COLO668 (cell line): ENCODE data around the gene NRF1.

ENCODE experiments used
- DNase-seq: peaks from one replicate; lab custom pipeline; 2025; ENCODE audit not compliant: unreplicated experiment; lab: John Stamatoyannopoulos, UW

Gene NRF1

DNA sequence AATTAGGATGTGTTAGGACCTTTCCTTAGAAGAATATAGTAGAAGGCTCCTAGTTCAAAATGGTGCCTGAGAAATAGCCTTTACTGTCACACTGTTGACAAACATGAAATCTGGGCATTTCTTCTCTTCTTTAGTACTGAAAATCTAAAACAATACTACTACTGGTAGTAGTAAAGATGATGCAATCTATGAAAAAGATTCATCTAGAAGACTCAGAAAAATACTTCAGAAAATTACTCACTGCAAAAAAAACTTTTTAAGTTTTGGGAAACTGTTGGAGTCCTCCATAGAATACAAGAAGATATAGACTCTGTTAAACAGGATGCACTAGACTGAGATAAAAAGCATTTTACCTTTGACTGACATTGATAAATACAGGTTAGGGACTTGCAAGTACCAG is 67.1 kb downstream of the NRF1 start:
- DNase-seq: no peak

- DNase-seq: no peak
Observed at GRCh38 chr7:129680400-129680799, 68.9 kb downstream of the NRF1 start.

GRCh38 chr7:129684777-129685176 is 73.3 kb downstream of the NRF1 start:
- DNase-seq: peak; percentile 83

GRCh38 chr7:129686063-129686462 is 74.5 kb downstream of the NRF1 start:
- no peak for DNase-seq

DNA sequence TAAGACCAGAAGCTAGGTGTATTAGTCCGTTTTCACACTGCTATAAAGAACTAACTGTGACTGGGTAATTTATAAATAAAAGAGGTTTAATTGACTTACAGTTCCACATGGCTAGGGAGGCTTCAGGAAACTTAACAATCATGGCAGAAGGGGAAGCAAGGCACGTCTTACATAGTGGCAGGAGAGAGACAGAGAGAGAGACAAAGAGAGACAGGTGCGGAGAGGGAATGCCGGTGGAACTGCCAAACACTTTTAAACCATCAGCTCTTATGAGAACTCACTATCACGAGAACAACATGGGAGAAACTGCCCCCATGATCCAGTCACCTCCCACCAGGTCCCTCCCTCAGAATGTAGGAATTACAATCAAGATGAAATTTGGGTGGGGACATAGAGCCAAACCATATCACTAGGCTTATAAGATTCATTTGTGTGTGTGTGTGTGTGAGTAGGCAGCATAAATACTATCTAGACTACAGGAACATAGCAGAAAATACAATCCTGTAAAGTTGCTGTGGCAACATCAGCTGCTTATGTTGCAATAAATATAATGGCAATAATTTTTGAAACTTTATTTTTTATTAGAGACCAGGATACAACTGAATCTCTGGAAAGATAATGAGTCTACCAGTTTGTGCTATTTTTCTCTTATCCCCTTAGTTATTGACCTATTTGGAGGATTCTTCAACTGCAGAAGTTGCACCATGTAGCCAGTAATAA is 77.1 kb downstream of the NRF1 start:
- DNase-seq: no peak

DNA sequence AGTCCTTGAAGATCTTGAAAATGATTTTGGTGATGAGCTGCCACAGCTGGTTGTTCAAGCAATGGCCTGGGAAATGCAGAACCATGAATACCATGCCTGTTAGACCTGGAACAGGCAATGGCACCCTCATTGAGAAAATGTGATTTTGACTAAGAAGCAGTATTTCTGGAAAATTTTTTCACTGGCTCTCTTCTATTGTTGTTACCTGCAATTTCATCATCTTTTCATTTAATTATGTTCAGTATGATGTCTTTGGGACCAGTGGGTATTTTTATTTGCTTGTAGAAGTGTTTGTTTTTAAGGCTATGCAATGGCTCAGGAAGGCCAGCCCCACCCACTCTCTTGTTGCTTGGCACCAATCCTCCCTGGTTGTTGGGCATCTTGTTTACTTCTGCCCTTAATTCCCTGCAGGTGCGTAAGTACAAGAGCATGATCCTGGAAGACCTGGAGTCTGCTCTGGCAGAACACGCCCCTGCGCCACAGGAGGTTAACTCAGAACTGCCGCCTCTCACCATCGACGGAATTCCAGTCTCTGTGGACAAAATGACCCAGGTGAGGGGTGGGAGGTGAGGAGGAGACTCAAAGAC is 78.6 kb downstream of the NRF1 start:
- DNase-seq: peak; percentile 59

GRCh38 chr7:129690701-129691100 is 79.2 kb downstream of the NRF1 start:
- DNase-seq: no peak

DNA sequence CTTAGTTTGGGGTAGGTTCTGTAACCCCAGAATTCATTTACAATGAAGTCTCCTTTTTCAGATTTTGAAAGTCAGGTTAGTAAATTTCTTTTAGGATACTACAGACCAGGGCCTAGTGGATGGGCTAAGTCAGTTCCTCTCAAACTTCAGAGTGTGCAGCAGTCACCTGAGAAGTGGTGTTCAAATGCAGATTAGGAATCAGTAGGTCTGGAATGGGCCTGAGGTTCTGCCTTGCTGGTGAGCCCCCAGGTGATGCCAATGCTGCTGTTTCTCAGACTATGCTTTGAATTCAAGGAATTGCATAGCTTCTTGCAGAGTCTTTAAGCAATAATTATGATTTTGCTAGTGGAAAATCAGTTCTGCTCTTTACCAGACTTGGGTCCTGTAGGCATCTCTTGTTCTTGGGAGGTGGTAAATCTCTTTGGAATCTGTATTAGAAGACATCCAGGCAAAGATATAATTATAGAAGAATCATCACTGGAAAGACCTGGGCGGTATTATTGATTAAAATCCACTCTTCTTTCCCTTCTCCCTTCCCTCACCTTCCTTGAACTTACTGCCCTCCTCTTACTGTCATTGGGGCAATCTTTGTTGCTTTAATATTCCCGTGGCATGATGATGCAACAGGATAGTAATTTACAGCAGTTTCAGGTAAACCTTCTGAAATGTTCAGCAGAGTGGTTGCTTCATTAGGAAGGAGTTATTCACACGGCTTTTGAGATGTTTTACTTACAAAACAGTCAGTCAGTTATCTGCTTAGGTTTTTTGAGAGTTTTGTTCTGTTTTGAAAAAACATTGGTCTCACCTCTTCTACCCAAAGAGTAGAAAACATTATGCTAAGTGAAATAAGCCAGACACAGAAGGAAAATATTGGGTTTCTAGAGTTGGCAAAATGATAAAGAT is 87.2 kb downstream of the NRF1 start:
- DNase-seq: no peak

GRCh38 chr7:129702316-129702715 is 90.8 kb downstream of the NRF1 start:
- DNase-seq: no peak

GRCh38 chr7:129702761-129703338 is 91.3 kb downstream of the NRF1 start:
- DNase-seq: no peak

DNA sequence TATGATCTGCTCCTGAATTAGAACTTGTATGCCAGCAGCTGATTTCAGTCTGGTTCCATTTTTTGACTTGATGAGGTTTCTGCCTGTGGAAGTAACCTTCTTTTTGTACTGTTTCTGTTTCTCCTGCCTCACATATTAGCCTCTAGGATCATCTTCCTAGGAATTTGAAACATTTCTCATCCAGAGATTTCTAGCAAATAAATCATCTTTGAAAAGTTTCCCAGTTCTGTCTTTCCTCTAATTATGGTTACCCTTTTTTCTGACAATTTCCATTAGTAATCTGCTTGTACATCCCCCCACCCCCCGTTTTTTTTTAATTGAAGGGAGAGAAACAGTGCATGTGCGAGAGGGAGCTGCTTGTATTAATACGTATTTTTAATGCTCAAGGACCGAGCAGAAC is 92.2 kb downstream of the NRF1 start:
- DNase-seq: no peak

- no peak for DNase-seq
Observed at GRCh38 chr7:129707910-129708499, 96.5 kb downstream of the NRF1 start.

DNA sequence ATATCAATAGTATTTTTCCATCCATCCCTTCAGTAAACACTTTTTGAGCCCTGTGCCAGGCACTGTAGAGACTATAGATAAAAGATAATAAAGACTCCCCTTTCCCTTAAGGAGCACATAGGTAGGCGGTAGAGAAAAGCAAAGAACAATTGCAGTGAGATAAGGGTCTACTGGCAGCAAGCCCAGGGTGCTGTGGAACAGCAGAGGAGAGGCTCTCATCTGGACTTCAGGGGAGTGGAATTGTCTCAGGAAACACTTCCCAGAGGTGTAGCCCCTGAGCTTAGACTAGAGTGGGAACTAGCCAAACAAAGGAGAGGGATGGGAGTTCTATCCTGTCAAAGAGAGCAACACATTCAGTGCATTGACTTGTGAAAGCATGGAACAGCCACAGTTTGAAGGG is 102.0 kb downstream of the NRF1 start:
- no peak for DNase-seq

DNA sequence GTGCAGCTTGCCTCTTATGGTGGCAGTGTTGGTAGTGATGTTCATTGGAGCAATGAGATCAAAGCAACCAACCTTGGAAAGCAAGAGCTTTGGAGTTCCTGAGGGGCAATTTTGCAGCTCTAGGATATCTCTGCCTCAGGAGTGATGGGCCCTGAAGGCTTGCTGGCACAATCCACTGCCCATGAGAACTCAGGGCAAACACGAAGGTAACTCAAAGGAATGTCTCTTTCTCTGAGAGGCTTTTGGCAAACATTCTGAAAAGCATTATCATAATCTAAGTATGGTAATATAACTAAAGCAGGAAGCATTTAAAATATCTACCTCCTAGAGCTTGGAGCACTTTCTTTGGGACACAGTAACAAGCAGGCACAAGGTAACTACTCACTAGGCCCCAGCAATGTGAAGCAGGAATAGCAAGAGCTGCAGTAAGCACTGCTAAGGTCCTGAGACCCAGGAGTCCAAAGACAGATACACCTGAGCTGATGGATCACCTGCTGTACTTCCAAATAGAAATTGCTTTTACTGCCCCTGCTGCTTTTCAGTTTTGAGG is 103.1 kb downstream of the NRF1 start:
- no peak for DNase-seq

GRCh38 chr7:129719980-129720732 is 108.6 kb downstream of the NRF1 start:
- peak; percentile 40 for DNase-seq

DNA sequence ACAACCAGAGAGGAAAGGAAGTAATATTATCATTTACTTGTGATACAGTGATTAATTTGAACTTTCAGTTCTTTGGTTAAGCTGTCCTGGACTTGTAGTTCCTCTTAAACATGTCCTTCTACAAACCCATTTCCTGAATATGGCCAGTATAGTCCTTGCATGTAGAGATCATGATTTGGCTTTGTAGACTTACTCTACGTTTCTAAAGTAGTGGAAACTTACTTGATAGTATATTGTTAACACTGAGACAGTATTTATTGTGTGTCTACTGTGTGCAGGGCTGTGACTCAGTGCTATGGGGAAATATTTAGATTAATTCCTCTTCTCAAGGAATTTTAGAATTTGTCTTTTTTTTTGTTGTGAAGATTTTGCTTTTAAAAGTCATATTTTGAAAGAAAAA is 109.5 kb downstream of the NRF1 start:
- DNase-seq: no peak

DNA sequence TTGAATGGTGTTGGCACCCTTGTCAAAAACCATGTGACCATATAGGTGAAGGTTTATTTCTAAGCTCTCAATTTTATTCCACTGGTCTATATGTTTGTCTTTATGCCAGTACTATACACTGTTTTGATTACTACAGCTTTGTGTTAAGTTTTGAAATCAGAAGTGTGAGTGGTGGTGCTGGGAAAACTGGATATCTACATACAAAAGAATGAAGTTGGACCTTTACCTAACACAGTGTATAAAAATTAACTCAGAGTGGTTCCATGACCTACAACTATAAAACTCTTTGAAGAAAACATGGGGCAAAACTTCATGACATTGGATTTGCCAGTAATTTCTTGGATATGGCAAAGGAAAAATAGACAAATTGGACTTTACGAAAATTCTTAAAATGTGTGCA is 112.2 kb downstream of the NRF1 start:
- DNase-seq: no peak

GRCh38 chr7:129724796-129725195 is 113.3 kb downstream of the NRF1 start:
- DNase-seq: no peak

- peak; percentile 84 for DNase-seq
Observed at GRCh38 chr7:129728875-129729467, 117.5 kb downstream of the NRF1 start.

DNA sequence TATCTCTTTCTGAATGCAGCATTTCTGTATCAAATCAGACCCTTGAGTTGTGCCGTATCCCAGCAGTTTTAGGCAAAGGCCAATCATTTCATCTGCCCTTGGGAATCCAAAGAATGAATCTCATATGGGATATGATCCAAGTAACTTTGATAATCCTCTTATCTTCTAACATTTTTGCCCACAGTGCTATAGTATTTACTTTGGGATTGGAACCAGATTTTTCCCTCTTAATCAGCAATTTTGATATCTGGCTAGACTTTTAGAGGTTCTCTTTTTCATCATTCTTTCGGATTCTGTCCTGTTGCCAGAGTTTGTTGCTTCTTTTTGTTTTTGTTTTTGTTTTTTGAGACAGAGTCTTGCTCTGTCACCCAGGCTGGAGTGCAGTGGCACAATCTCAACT is 118.0 kb downstream of the NRF1 start:
- no peak for DNase-seq
